HuH-7 (cell line): Measurements from ENCODE around the gene BTBD16.

Experiments used
- DNase-seq: peaks from one replicate; pipeline ENCODE4 v3.0.0; 2011; ENCODE audit warnings: low spot score

BTBD16 gene

DNA sequence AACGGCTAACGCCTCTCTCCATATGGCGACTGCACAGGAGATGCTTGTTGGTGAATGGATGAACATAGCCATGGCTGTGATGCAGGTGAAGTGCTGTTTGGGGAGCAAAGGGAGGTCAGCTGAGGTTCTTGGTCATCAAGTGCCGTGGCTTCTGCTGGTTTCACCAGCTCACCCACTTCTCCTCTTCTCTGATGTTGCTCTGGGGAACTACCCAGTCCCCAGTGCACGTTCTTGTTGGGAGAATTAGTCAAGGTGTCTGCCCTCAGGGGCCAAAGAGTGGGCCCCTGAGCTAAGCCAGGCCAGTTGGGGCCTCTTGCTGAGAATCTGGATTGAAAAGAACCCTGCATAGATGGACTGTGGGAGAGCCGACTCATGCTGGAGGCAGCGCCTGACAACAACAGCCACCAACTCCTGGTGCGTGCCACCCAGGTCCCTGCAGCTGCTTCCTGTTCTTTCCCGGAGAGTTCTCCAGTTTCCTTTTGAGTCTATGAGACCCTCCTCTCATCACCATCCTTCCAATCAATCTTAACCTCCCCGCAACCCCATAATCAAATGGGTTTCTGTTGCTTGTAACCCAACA lies 3.0 kb downstream of the BTBD16 start:
- DNase-seq, result no peak

DNA sequence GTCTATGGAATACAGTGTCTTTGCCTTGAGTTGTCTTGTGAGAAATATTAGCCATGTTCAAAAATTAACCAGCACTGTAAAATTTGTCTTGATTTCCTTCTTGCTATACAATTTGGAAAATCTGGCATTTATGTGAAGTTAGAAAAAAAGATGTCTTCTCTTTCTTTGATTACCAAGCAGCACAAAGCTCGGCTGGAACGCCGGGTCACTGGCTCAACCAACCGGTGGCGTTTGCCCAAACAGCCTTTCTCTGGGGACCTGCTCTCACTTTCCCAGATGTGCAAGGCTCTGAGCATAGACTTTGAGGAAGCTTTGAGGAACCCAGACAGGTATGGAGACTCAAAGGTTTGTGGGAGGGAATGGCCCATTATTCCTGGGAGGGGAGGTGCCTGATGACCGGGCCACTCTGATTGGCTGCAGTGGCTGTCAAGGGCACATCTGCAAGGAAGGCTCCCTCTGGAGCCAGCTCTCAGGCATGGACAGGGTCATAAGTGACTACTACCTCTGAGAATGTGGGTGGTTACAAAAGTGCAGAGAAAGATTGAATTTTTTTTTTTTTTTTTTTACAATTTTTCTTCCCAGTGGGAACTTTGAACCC lies 5.6 kb downstream of the BTBD16 start:
- no peak for DNase-seq

DNA sequence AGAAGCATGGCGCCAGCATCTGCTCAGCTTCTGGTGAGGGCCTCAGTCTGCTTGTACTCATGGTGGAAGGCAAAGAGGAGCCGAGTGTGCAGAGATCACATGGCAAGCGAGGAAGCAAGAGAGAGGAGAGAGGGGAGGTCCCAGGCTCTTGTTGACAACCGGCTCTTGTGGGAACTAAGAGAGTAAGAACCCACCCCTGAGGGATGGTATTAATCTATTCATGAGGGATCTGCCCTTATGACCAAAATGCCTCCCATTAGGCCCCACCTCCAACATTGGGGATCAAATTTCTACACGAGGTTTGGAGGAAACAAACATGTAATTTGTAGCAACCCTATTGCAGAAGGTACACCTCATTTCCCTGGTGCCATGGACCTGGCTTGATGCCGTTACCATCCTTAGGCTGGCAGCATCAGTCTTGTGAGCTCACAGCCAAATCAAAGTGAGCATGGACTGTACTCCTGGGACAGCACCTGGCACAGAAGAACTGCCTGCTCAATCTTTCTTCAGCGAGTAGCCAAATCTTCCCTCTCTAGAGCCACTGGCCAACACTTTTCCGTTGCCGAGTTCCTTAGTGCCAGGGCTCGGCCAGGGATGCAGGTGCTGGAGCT lies 6.5 kb downstream of the BTBD16 start:
- no peak for DNase-seq

DNA sequence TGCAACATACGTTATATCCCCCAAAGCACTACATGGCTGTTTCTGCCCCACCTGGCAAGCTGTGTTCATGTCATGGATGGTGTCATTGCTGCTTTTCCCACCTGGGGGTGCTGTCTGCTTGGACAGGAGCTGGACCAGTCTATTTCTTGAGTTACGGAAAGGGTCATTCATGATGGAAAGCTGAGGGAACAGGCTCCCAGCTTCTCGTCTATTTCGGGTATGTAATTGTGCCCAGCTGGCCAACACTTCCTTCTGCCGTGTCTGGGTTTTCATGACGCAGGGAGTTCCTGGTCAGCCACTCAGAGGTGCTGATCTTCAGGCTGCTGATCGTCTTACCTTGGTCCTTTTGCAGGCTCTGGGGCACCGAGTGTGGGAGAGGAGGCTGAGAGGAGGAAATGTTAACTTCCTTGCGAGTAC lies 8.6 kb downstream of the BTBD16 start:
- peak; percentile 76 for DNase-seq

DNA sequence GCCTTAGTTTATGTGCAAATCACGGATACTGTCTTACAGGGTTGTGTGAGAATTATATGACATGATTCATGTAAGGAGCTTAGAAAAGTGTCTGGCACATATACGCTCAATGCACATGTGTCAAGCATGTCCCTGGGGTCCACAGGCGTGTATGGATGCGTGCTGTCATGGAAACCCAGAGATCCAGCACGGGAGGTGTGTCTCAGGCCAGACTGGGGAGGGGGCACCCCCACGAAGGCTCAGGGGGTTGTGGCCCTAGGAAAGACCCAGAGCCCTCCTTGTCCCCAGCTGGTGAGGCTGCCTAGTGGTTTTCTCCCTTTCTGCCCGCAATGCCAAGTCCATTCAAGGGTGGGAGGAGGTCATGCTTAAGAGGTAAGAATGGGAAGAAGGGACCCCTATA lies 9.1 kb downstream of the BTBD16 start:
- no peak for DNase-seq

DNA sequence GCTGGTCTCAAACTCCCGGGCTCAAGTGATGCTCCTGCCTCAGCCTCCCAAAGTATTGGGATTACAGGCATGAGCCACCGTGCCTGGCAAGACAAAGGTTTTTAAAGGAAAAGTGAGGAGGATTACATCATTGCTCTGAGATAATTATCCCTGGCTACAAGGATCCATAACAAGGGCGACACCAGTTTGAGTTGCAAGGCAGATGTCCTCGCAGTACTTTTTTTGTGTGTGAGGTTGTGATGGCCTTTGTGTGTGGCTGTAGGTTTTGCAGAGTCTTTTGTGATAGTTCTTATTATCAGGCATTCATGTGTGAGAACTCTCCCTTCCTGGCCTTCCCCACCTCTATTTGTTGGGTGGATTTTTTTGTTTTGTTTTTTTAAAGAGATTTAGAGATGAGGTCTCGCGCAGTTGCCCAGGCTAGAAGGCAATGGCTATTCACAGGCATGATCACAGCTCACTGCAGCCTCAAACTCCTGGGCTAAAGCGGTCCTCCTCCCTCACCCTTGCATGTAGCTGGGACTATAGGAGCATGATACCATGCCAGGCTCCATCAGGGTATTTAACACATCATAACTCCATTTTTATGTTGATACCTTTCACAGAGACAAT lies 10.0 kb downstream of the BTBD16 start:
- DNase-seq, result no peak

DNA sequence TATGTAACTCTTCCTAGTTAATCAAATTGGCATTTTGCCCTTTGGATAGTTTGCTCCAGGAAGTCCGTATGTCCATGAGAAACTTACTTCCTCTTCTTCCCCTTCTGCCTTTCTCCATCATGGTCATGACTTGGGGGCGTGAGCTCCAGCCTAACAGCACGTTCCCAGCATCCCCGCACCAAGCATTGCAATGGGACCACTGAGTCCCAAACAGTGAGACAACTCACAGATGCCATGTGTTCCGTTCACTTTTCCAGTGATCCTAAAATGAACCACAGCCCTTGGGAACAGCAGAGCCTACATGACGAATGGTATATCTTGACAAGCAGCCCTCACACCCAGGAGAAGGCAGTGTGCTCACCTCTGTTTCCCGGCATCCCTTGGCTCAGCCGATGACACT lies 10.7 kb downstream of the BTBD16 start:
- DNase-seq, result no peak

DNA sequence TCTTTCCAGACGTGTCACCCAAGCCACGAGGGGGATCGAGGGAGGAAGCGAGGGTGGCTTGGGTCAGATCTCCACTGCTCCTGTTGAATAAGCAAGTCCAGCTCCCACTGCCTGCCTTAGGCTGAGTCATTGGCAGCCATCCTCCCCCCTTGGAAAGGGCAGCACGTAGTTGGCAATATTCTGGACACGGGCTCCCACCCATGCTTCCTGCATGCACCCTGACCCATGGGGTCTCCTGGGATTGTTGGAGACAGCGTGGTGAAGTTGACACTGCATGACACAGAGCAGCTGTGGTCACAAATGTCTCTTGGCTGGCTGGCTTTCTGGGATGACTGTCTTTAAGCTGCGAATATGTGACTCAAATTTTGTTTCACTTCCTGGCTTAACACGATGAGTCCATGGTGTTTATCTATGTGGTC lies 11.2 kb downstream of the BTBD16 start:
- no peak for DNase-seq

DNA sequence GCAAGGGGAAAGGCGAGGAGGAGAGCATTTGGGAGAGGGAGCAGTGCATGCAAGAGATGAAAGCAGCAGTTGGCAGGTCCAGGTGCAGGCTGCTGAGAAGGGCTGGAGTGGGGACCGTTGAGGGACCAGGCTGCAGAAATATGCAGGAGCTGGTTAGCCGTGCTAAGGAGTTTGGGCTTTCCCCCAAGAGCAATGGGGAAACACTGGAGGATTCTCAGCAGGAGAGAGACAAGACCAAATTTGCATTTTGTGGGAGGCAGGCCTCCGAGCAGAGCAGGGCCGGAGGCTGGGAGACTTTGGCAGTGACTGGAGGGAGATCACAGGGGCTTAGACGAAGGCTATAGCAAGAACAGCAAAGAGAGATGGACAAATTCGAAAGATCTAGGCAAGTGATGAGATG lies 11.8 kb downstream of the BTBD16 start:
- DNase-seq, result no peak

DNA sequence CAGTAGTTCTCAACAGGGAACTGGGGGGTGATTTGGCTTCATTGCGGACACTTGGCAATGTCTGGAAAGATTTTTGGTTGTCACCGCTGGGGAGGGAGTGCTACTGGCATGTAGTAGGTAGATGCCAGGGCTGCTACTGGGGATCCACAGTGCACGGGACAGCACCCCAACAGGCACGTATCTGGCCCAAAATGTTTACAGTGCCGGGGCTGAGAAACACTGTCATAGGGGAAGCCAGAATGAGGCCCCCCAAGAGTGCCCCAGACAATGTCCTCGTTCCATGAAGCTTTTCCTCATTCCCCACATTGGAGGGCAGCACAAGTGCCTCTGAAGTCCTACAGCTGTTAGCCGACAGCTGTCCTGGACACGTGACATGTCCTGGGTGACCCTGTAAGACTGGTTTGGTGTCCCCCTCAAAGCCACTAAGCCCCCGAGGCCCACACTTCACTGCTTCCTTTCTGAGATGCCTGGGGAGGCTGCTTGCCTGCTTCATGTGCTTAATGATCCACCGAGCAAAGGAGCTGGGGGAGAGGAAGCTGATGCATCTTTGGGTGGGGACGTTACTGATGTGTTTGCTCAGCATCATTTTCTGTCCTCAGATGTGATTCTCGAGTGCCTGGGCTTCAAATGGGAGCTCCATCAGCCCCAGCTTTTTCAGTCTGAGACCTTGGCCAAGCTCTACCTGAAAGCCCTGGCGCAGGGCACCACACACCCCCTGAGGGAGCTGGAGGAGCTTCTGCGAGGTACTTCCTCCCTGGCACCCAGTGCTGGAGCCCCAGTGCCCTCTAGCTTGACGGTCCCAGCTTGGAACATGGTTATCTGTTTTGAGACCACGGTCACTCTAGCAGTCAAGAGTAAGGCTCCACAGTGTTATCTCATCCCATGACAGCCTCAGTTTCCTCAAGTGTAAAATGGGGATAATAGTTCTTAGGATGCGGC lies 14.7 kb downstream of the BTBD16 start:
- no peak for DNase-seq

DNA sequence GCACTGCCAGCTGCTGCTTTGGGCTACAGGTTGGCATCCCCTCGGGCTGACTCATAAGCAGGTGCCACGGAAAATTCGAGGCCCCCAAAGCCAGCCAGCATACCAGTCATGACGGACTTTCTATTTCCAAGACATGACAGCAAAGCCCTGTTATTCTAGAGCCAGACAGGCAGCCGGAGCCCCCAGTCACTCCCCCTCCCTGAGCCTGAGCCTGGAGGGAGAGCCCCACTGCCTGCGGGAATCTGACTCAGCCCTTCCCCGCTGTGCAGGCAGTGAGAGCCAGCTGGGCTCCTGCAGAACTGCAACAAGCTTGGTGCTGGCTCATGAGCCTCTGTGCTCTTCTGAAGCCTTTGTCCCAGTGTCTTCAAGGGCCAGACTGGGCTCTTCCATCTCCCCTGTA lies 15.8 kb downstream of the BTBD16 start:
- no peak for DNase-seq

DNA sequence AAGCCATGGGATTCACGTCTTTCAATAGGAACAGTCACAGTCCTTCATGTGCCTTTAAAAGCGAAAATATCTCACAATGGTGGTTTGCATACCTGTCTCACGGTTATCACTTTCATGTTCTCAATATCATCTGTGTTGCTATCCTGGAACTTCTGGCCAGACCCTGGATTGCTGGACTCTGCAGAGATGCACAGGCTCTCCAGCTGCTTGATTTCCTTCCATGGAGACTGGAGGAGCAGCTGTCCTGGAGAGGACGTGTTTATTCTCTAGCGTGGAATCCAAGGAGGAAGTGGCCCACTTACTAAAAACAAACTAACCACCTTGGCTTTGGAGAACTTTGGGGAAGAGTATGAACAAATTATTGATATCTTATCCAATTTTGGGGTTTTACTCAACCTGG lies 16.5 kb downstream of the BTBD16 start:
- no peak for DNase-seq

DNA sequence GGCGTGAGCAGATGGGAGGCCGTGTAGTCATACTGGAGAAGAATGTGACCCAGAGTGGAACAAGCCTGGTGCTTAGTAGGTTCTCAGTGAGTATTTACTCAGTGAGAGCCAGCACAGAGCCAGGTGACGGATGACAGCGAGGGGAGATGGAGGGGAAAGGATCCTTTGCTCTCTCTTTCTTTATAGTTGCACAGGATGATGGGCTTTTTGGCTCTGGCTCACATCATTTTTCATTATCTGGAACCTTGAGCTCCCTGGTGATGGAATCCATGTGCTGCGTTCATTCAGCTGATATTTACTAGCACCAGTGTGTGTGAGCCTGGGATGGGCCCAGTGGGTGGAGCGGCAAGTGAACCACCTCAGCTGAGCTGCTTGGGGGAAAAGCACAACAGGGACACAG lies 17.2 kb downstream of the BTBD16 start:
- DNase-seq, result no peak

DNA sequence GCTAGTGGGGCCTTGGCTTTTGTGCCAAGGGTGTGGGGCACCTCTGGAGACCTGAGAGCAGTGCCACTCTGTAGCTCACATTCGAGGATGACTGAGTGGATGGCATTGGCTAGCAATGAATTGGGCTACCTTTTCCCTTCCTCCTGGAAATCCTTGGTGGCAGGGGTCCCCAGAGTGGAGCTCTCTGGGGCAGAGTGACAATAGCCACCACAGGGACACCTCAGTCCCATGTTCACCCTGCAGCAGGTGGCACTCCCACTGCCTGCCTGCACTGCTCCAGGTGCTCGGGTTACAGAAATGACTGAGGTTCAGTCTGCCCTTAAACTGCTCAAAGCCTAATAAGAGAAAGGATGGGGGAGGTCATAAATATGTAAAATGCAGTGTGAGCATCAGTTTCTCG lies 17.8 kb downstream of the BTBD16 start:
- no peak for DNase-seq

DNA sequence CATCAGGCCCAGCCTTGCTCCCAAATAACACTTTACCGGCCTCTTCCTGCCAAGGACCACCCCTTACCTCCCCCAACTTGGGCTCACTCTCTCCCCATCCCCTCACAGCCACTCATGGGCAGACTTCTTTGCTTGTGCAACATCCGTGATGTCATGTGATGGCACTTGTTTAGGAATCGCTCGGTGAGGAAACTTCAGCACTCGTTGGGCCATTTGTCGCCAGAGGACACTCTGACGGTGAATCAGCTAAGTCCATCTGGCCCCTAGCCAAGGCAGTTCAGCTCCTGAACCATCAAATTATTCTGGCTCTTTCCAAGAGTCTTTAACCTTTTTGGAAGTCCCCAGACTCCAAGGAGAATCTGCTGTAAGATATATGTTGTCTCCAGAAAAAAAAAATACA lies 19.2 kb downstream of the BTBD16 start:
- DNase-seq, result no peak

DNA sequence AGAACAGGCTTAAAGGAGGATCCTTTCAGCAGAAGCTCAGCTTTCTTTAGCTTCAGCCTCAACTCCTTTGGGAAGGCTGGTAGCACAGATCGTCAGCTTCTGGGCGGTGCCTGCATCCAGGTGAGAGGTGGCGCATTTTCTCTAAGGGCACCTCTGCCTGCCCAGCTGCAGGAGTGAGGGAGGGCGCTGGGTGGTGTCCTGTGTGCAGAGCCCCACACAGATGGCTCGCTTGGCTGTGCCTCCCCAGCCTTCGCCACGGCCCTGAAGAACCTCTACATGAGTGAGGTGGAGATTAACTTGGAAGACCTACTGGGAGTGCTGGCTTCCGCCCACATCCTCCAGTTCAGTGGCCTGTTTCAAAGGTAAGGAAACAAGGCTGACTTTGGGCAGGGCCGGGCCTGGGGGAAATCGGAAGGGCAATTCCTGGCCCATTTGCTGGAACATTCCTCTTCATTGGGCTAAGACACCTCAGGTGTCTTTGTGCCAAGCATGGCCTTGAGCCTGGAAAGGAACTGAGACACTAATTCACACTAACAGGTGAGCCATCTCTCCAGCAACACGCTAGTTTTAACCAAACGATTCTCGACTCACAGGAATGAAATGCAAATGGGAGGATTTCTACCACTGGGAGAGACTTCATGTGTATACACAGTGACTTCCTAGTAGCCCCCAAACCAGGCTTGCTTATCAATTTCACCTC lies 19.9 kb downstream of the BTBD16 start:
- DNase-seq, result no peak

DNA sequence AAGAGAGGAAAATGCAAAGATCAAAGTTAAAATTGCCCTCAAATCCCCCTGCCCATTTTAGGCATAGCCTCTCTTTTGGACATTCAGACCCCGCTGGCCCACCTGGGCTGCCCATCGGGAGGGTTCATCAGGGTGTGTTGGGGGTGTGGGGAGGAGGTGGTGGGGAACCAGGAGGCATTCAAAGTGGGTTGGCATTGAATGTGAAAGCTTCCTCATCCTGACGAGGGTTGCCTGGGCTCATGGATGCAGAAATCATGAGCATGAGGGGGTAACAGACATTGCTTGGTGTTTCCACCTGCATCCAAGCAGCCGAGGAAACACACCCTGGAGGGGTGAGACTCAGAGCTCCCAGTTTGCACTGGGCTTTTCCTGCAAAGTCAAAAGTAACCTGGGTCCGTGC lies 20.6 kb downstream of the BTBD16 start:
- DNase-seq, result no peak

DNA sequence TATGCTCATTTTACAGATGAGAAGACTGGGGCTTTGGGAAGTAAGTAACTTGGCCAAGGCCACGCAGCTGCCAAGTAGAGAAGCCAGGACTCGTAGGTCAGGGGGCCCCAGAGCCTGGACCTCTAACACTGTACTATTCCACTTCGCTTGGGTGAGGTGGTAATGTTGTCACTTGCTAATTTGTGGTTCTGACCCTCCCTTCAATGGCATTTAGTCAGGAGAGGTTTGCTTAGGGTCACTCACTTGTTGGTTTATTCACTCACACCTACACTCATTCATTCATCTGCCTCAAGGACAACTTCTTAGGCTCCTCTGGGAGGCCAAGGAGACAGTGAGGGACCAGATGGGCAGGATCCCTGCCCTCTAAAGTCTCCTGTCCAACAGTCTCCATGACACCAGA lies 21.3 kb downstream of the BTBD16 start:
- DNase-seq, result no peak

DNA sequence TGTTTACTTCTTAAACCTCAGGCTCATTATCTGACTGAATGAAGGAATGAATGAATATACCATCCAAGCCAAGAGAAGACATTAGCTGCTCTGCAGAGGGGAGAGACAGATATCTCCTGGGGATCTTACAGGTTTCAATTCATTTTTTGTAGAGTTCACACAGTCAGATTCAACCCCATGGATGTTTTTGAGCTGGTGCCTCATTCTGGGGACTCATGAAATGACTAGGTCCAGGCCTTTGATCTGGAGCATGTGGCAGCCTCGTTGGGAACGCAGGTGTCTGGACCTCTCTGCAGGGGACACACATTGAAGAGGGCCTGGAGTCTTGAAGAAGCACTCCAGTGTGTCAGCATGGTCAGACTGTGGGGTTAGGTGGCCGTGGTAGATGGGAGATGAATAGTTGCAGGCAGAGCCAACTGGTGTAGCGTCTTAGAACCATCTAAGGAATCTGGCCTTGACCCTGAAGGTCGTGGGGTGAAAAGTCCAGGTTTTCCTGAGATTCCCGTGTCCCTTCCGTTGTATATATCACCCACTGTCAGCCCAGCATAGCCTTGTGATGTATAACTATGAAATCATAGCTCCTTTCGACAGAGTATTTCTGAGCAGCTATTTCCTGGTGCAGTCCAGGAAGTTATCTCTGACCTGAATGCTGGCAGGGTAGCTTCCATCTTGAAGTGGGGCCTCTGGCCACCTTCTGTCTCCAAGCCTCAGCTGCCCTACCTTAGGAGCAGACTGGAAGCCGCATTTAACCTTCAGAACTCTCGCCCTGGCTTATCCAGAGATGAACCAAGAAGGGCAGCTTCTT lies 22.3 kb downstream of the BTBD16 start:
- DNase-seq, result no peak

DNA sequence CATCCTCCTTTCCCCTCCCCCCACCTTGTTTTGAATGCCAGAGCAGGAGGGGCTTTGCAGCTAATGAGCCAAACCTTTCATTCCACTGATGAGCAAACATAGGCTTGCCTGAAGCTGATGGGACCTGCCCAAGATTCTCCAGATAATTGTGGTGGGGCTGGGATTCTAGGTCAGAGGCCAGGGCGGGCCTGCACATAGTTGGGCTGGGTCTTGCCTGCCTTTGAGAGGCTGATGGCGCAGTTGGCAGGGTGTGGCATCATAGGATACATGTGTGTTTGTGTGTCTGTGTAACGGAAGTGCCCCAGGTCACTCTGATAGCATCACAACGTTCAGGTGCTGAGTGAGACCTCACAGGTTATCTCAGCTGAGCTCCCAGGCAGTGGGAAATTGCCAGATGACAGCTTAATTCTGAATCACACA lies 22.9 kb downstream of the BTBD16 start:
- no peak for DNase-seq
